HG02943 (cell line): ENCODE results near the gene DYTN.

ENCODE experiments used
- ATAC-seq: cut with Tn5 transposase; IDR thresholded peaks from one replicate; pipeline ENCODE4 v1.9.1; 2021; ENCODE audit warnings: mild to moderate bottlenecking, low read depth, moderate library complexity; ENCODE audit not compliant: unreplicated experiment

The DYTN gene

DNA sequence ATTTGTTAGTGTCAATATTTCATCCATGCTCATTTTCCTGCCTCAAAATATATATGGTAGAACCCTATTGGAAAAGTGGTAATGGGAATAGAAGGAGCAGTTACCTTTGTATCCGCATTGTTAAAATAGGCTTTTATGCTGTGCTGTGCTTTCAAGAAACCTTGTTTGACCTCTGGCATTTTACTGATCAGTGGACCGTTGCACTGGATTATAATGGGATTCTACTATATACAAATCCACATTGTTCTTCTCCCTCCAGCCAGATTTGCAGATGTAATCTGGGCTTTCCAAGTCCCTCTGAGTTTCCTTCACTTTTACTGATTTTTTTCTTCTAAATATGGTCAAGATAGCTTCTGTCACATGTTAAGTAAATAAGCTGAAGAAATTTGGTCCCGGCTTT lies 99.2 kb downstream of the DYTN start:
- no peak for ATAC-seq

GRCh38 chr2:206616151-206616550 lies 102.0 kb downstream of the DYTN start:
- ATAC-seq, result no peak

DNA sequence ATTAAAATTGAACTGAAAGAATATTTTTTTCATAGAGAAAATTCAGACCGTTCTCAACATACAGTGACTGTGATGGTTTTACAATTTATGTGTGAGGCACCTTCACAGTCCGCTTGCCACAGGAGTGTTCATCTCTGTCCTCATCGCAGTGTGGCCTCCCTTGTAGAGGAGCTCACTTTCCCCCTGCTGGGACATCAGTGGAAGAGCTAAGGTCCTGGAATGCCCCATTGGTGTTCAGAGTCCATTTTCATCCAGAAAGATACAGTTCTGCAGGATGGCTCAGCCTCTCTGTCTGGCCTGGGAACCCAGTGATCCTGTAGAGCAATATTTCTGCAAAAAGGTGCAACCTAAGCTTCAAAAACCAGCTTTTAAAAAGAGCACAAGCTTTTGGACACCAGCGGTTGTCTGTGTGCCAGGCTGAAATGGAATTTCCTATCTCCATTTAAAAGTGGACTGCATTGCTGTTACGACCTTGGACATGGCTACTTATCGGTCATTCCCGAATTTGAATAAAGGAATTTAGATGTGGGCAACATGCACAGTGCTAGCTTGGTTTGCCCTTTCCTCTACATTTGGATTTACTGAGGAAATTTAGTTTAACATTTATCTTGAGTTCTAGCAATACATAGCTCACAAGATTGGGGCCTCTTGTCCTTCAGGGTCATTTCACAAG lies 102.6 kb downstream of the DYTN start:
- ATAC-seq, result no peak

- ATAC-seq, result no peak
These were observed 103.4 kb downstream of the DYTN start for GRCh38 chr2:206614811-206615210.

- no peak for ATAC-seq
These were observed 106.5 kb downstream of the DYTN start for GRCh38 chr2:206611736-206612135.

GRCh38 chr2:206611191-206611590 lies 107.0 kb downstream of the DYTN start:
- ATAC-seq, result no peak

GRCh38 chr2:206610451-206610850 lies 107.7 kb downstream of the DYTN start:
- no peak for ATAC-seq

GRCh38 chr2:206603243-206603642 lies 115.0 kb downstream of the DYTN start:
- no peak for ATAC-seq
